Stimulated activated CD4-positive, alpha-beta T cell treated with anti-CD3 and anti-CD28 coated beads, Interleukin-15, amount 100 ng/mL, for 1 hour (primary cell): ENCODE measurements around the gene ACTL8.

Source experiments
- DNase-seq, 2 donors: peaks; one replicate each; pipeline ENCODE4 v3.0.0-alpha.2; 2020; ENCODE audit warnings: low read depth in 1 of 2, low spot score in 1 of 2

Gene ACTL8

GRCh38 chr1:17874231-17874630, 119.1 kb downstream of the ACTL8 start:
- no peak for DNase-seq

- no peak for DNase-seq
Measured at GRCh38 chr1:17874710-17875109, 119.6 kb downstream of the ACTL8 start.

GRCh38 chr1:17875171-17875881, 120.2 kb downstream of the ACTL8 start:
- no peak for DNase-seq

GRCh38 chr1:17875882-17876280, 120.7 kb downstream of the ACTL8 start:
- DNase-seq: no peak
